Kidney (tissue), 14 donors: ENCODE results near the gene RBP5. TPM values are rescaled to one million over a fixed set of nuclear protein-coding genes. Genes with fewer than 3 reads are reported as not detected.

ENCODE experiments used
- DNase-seq, 5 donors: peaks; one replicate each; pipeline ENCODE4 v3.0.0-alpha.2; 2013 to 2020
- FAIRE-seq: peaks from 2 replicates; lab custom pipeline; 2012; peaks lifted over from hg19 to GRCh38; lab: Jason Lieb, UNC
- H3K27ac ChIP-seq, 2 donors: one replicate each; pipeline ENCODE4 v1.7.0; 2013; ENCODE audit warnings: low read depth in 2 of 2, low read length in 2 of 2, inconsistent platforms in 1 of 2
- H3K27me3 ChIP-seq: one replicate; pipeline ENCODE4 v1.7.1; 2013; ENCODE audit warnings: low read length, inconsistent platforms; ENCODE audit not compliant: control insufficient read depth, insufficient read depth
- H3K36me3 ChIP-seq, 3 donors: one replicate each; pipeline versions ENCODE4 v1.7.0 to v1.7.1; 2013; ENCODE audit warnings: low read length in 3 of 3, control low read depth in 1 of 3, inconsistent platforms in 1 of 3; ENCODE audit not compliant: insufficient read depth in 3 of 3, control insufficient read depth in 2 of 3
- H3K4me1 ChIP-seq, 3 donors: one replicate each; pipeline versions ENCODE4 v1.7.0 to v1.7.1; 2013; ENCODE audit warnings: low read length in 3 of 3, inconsistent platforms in 1 of 3, low read depth in 1 of 3; ENCODE audit not compliant: control insufficient read depth in 2 of 3, insufficient read depth in 2 of 3
- H3K4me3 ChIP-seq, 3 donors: one replicate each; pipeline versions ENCODE4 v1.7.0 to v1.8.1; 2013; ENCODE audit warnings: low read length in 3 of 3, control low read depth in 1 of 3, inconsistent platforms in 1 of 3
- H3K9ac ChIP-seq, 3 donors: one replicate each; pipeline versions ENCODE4 v1.7.0 to v1.7.1; 2013; ENCODE audit warnings: low read length in 3 of 3, control low read depth in 1 of 3, inconsistent platforms in 1 of 3
- H3K9me3 ChIP-seq, 3 donors: one replicate each; pipeline versions ENCODE4 v1.7.0 to v1.7.1; 2013; ENCODE audit warnings: low read length in 3 of 3, control low read depth in 1 of 3, inconsistent platforms in 1 of 3; ENCODE audit not compliant: control insufficient read depth in 2 of 3, insufficient read depth in 1 of 3
- CTCF ChIP-seq: IDR thresholded peaks from 3 replicates; pipeline ENCODE4 v1.5.1; 2012; ENCODE audit warnings: mild to moderate bottlenecking, moderate library complexity, borderline replicate concordance; ENCODE audit not compliant: insufficient read depth; ENCODE audit errors: extremely low read depth
- intact Hi-C: fragments of 100-400 bp; cut with DNase I; formaldehyde crosslinking; loops from one replicate; pipeline ENCODE4 v1.11.1; 2022
- polyA plus RNA-seq: library from polyadenylated mRNA; stranded (reverse); fragments of 350-450 nt; fragmentation: Illumina TruSeq; extraction: RNeasy Lipid Tissue Mini Kit (QIAGEN cat#74804); gene quantifications from one replicate; pipeline ENCODE4 v1.2.3, GENCODE V29; 2014; ENCODE audit warnings: low read depth, low replicate concordance; ENCODE audit not compliant: insufficient read depth
- total RNA-seq: library from RNA; stranded (reverse); fragmentation: NEBNext Ultra II Directional; extraction: Animal tissue kit (Norgen Biotek cat#: 25700); gene quantifications from one replicate; pipeline ENCODE4 v1.2.1, GENCODE V29; 2021
- donor health status: control.
- donor health status: control.
- donor health status: control.
- donor health status: control.
- donor health status: control.
- donor health status: DM: yes; HTN: yes; CAD: no.
- donor health status: Normal renal cell carcinoma (clear cell type).

The RBP5 gene
- total and polyA plus RNA-seq, 2 donors from 2014 or later, result 74.6 to 609 TPM

GRCh38 chr12:7076493-7076892, 52.2 kb downstream of the RBP5 start:
- intact Hi-C loops, result no loop called here
- FAIRE-seq (no peak), DNase-seq (no peak)
- no peak overlapping the region for H3K27ac ChIP-seq
- H3K4me3 ChIP-seq, result no peak overlapping the region
- H3K9ac ChIP-seq, result no peak overlapping the region
- no peaks in the 10 kb centered on the region for H3K27me3 ChIP-seq
- H3K4me1 ChIP-seq, result no peaks in the 10 kb centered on the region
- H3K9me3 ChIP-seq, result no peaks in the 10 kb centered on the region
- H3K36me3 ChIP-seq, result no peaks in the 10 kb centered on the region
- TF ChIP-seq CTCF, result no peak

DNA sequence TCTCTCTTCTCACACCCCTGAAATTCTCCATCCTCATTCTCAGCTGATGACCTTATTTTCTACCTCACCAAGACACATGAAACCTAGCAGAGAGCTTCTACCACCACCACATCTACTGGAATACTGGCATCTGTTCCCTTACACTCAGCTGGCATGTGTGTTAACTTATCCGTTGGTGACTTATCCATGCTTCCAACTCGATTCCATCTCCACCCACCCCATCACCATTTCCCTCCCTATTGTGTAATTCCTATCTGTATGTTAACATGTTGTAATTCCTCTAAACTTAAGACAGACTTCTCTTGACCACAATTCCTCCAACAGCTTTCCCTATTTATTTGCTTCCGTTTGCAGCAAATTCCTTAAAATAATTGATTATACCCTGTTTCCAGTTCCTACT, 52.8 kb downstream of the RBP5 start:
- no peaks in the 10 kb centered on the region for H3K27me3 ChIP-seq
- H3K27ac ChIP-seq, result no peak overlapping the region
- H3K36me3 ChIP-seq, result no peaks in the 10 kb centered on the region
- FAIRE-seq (no peak), DNase-seq (no peak)
- H3K4me3 ChIP-seq, result no peak overlapping the region
- H3K9me3 ChIP-seq, result no peaks in the 10 kb centered on the region
- no peak overlapping the region for H3K9ac ChIP-seq
- H3K4me1 ChIP-seq, result no peaks in the 10 kb centered on the region
- TF ChIP-seq CTCF, result no peak
- intact Hi-C loops, result no loop called here

DNA sequence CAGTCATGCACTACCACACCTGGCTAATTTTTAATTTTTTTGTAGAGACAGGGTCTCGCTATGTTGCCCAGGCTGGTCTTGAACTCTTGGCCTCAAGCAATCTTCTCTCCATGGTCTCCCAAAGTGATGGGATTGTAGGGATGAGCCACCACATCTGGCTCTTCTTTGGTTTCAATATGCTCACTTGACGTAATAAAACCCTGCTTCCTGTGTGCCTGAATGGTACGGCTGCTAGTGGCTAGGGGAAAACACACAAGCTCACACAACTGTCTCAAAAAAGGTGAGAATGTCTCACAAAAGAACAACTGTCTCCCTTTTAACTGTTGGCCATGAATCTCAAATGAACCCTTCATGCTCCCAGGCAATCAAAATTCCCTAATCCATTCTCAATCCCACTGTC, 53.2 kb downstream of the RBP5 start:
- no peak overlapping the region for H3K27ac ChIP-seq
- DNase-seq, result no peak
- H3K27me3 ChIP-seq, result no peaks in the 10 kb centered on the region
- no peaks in the 10 kb centered on the region for H3K9me3 ChIP-seq
- no peaks in the 10 kb centered on the region for H3K36me3 ChIP-seq
- H3K9ac ChIP-seq, result no peak overlapping the region
- H3K4me3 ChIP-seq, result no peak overlapping the region
- no peak for TF ChIP-seq CTCF
- intact Hi-C loops, result no loop called here
- H3K4me1 ChIP-seq, result no peaks in the 10 kb centered on the region
- no peak for FAIRE-seq

DNA sequence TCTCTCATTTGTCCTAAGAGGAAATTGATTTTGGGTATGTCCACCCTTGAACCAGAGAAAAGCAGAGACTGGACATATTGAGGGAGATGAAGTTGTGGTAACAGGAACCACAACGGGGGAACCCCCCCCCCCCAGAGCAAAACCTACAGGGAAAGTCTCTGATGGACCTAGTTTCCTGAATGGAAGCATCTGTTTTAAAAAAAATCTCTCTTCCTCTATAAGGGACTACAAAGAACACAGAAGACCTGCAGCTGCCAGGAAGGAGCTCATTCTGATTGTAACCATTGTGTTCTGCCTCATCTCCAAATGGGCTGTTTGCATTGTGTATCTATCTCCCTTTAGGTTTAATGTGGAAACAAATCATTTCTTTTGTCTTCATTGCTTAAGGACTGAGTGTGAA, 54.7 kb downstream of the RBP5 start:
- H3K4me1 ChIP-seq, result no peaks in the 10 kb centered on the region
- DNase-seq, result peak in 1 of 5 donors; percentile 24
- FAIRE-seq, result no peak
- intact Hi-C loops, result no loop called here
- no peaks in the 10 kb centered on the region for H3K36me3 ChIP-seq
- no peaks in the 10 kb centered on the region for H3K9me3 ChIP-seq
- H3K27ac ChIP-seq, result no peak overlapping the region
- H3K27me3 ChIP-seq, result no peaks in the 10 kb centered on the region
- TF ChIP-seq CTCF, result no peak
- H3K9ac ChIP-seq, result no peak overlapping the region
- H3K4me3 ChIP-seq, result no peak overlapping the region
